ENCODE data around the gene GLI2. TPM values are rescaled to one million over a fixed set of nuclear protein-coding genes. Genes with fewer than 3 reads are reported as not detected.
A peak's percentile ranks its signal among the peaks of the same experiment; 100 is the strongest.

GLI2 gene
- total and polyA plus RNA-seq, 2 of the 4 experiments (the other 2 are of a cell fraction) = 3.8 to 26.0 TPM

DNA sequence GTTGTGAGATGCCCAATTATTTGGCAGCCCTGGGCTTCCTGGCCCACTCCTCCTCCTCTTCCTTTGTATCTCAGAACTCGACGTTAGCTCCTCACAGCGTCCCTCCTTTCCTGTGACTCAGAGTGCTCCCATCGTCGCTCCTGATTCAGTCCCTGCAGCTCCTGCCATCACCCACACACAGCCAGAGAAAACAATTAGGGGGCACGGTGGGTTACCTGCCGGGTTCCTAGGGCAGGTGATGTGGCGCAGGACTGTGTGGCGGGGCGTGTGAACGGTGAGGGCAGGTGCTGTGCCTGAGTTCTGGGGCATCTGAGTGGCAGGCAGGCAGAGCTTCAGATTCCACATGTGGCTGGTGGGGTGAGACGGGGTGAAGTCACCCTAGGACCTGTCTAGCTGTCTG, 42.6 kb downstream of the GLI2 start:
- intact Hi-C loops (cut with micrococcal nuclease) (loop anchor here (10.0 kb wide), 1 partner anchor 83 kb away; no protein-coding TSS in a partner anchor), in situ Hi-C loops (cut with MboI; ENCODE audit: low sequenced_read_pairs) (no loop called here), dilution Hi-C loops (cut with HindIII; ENCODE audit: low sequenced_read_pairs, unreplicated experiment) (no loop called here)
- peak overlapping the region; percentile 94 for H2AK5ac ChIP-seq (ENCODE audit: low read depth, low read length)
- H3K4me1 ChIP-seq (ENCODE audit: control insufficient read depth, insufficient read depth, low read length) = peaks cover 50% of the 10 kb centered on the region
- H3K18ac ChIP-seq (ENCODE audit: low read depth, low read length) = 0 out of 2 replicates have a peak overlapping the region, but pooled peaks have one; percentile 1
- peak overlapping the region in 1 of 2 experiments; percentile 73; a peak in 1 of 4 replicates for H4K8ac ChIP-seq (ENCODE audit: low read depth in 2 of 2, low read length in 2 of 2)
- peak overlapping the region; percentile 74 for H2AK9ac ChIP-seq (replicated peaks; ENCODE audit: low read depth, low read length, poor library complexity)
- H3K27ac ChIP-seq (ENCODE audit: insufficient read depth, low read length) = peak overlapping the region; percentile 10; the same call in 1 of the 2 replicates
- peak overlapping the region; percentile 85 for H3K14ac ChIP-seq (replicated peaks; ENCODE audit: low read depth, low read length)
- peak overlapping the region; percentile 66; the same call in 1 of the 2 replicates for H4K91ac ChIP-seq (ENCODE audit: insufficient read depth, low read depth, low read length)
- no peaks in the 10 kb centered on the region for H3K9me3 ChIP-seq (ENCODE audit: control insufficient read depth, insufficient read depth, low read length)
- 0 out of 2 replicates have a peak, but pooled peaks have one; percentile 16 for ATAC-seq (ENCODE audit: low read depth)
- CTCF ChIA-PET = no interaction called here
- peak overlapping the region; percentile 66 for H2BK5ac ChIP-seq (ENCODE audit: low read depth, low read length, poor library complexity, severe bottlenecking)
- peak overlapping the region; percentile 67 for H2AFZ ChIP-seq (replicated peaks; ENCODE audit: low read length, poor library complexity)
- H3K27me3 ChIP-seq (ENCODE audit: control insufficient read depth, insufficient read depth, low read length) = no peaks in the 10 kb centered on the region
- peak overlapping the region; percentile 30; the same call in 1 of the 3 replicates for H2BK15ac ChIP-seq (ENCODE audit: low read depth, low read length)
- 0 out of 2 replicates have a peak overlapping the region, but pooled peaks have one; percentile 5 for H4K5ac ChIP-seq (ENCODE audit: low read depth, low read length)
- peak overlapping the region; percentile 90 for H3K4ac ChIP-seq (ENCODE audit: low read depth, low read length)
- H3K4me3 ChIP-seq (ENCODE audit: insufficient read depth, low read depth, low read length) = no peak overlapping the region
- H3K23ac ChIP-seq (ENCODE audit: low read depth, low read length) = peak overlapping the region; percentile 72
- no TSS peak for BruUV-seq (replicated peaks)
- no peak overlapping the region for H3K56ac ChIP-seq (ENCODE audit: extremely low read depth, insufficient read depth, low read length)
- H3K36me3 ChIP-seq (ENCODE audit: control insufficient read depth, insufficient read depth, low read length) = no peaks in the 10 kb centered on the region
- peaks cover 73% of the 10 kb centered on the region for H3K9me1 ChIP-seq (ENCODE audit: insufficient read depth, low read length)
- POLR2A ChIA-PET (ENCODE audit: unreplicated experiment) = interaction anchor here (1.1 kb wide), 1 partner anchor 13 kb away, joined by 4 read pairs; no protein-coding TSS in a partner anchor
- peaks cover 89% of the 10 kb centered on the region for H4K20me1 ChIP-seq (ENCODE audit: insufficient read depth, low read length)
- H2BK20ac ChIP-seq (ENCODE audit: low read depth, low read length) = peak overlapping the region; percentile 47; the same call in 1 of the 2 replicates
- peaks cover 32 to 94% of the 10 kb centered on the region in 2 experiments for H3K79me1 ChIP-seq (ENCODE audit: low read depth in 1 of 2, low read length in 2 of 2)
- TF ChIP-seq NFE2L2 (IDR thresholded peaks at IDR 0.05; ENCODE audit: low read depth, low read length) = no peak
- TF ChIP-seq SMC3 (IDR thresholded peaks at IDR 0.05; ENCODE audit: low read depth, low read length) = no peak; the same call in 1 of the 2 replicates
- no peak for TF ChIP-seq CHD1 (IDR thresholded peaks at IDR 0.05; ENCODE audit: low read depth, low read length)
- no peak for TF ChIP-seq FOS (IDR thresholded peaks at IDR 0.05; ENCODE audit: low read depth, low read length)
- TF ChIP-seq, protein P1, sequence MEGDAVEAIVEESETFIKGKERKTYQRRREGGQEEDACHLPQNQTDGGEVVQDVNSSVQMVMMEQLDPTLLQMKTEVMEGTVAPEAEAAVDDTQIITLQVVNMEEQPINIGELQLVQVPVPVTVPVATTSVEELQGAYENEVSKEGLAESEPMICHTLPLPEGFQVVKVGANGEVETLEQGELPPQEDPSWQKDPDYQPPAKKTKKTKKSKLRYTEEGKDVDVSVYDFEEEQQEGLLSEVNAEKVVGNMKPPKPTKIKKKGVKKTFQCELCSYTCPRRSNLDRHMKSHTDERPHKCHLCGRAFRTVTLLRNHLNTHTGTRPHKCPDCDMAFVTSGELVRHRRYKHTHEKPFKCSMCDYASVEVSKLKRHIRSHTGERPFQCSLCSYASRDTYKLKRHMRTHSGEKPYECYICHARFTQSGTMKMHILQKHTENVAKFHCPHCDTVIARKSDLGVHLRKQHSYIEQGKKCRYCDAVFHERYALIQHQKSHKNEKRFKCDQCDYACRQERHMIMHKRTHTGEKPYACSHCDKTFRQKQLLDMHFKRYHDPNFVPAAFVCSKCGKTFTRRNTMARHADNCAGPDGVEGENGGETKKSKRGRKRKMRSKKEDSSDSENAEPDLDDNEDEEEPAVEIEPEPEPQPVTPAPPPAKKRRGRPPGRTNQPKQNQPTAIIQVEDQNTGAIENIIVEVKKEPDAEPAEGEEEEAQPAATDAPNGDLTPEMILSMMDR (conservative IDR thresholded peaks at IDR 0.05; ENCODE audit: low read depth, low read length) = no peak
- TF ChIP-seq RFX5 (IDR thresholded peaks at IDR 0.05; ENCODE audit: low read depth, low read length) = no peak
- no CpG with 5 or more reads among the region's 12 CpGs for WGBS, 2 experiments (ENCODE audit: extremely low coverage in 2 of 2, insufficient read length in 1 of 2)
- H2BK120ac ChIP-seq (ENCODE audit: low read depth, low read length) = peak overlapping the region; percentile 83
- H3K4me2 ChIP-seq (ENCODE audit: low read depth, low read length) = no peak overlapping the region
- no peak overlapping the region for H3K9ac ChIP-seq (ENCODE audit: low read depth, low read length)
- peak; percentile 63 for DNase-seq

Measured in IMR-90 (cell line).